ENCODE results near the gene CENPT. TPM values are rescaled to one million over a fixed set of nuclear protein-coding genes. Genes with fewer than 3 reads are reported as not detected.
"Not testable (repeated sequence)": the region's sequence is repeated elsewhere in the genome, so short reads cannot be mapped to it uniquely, and the experiment has no call there.

Gene CENPT
- total RNA-seq, 1 donor from 2014 or later, result 27.9 TPM

- intact Hi-C loops (cut with DNase I), result no loop called here
- peak; percentile 79 for DNase-seq (ENCODE audit: low spot score)
Measured at GRCh38 chr16:67857547-67858233, 10.2 kb upstream of the CENPT start.

GRCh38 chr16:67856927-67857546, 9.5 kb upstream of the CENPT start:
- intact Hi-C loops (cut with DNase I), result no loop called here
- DNase-seq (ENCODE audit: low spot score), result no peak

GRCh38 chr16:67855789-67856188, 8.3 kb upstream of the CENPT start:
- intact Hi-C loops (cut with DNase I), result no loop called here
- DNase-seq (ENCODE audit: low spot score), result no peak

- DNase-seq (ENCODE audit: low spot score), result no peak
- intact Hi-C loops (cut with DNase I), result no loop called here
Measured at GRCh38 chr16:67853670-67854069, 6.2 kb upstream of the CENPT start.

- intact Hi-C loops (cut with DNase I), result no loop called here
- DNase-seq (ENCODE audit: low spot score), result no peak
Measured at GRCh38 chr16:67848118-67848517, 625 bp upstream of the CENPT start.

GRCh38 chr16:67846320-67847063, 1.0 kb downstream of the CENPT start, which contains the start of gene NUTF2:
TSS of gene NUTF2 (plus strand) at chr16:67846933. CDS start at chr16:67865131, 18,198 bp downstream.
- peak; percentile 98 for DNase-seq (ENCODE audit: low spot score)
- intact Hi-C loops (cut with DNase I), result loop anchor here (2.0 kb wide), 1 partner anchor 16 kb away; no protein-coding TSS in a partner anchor

- intact Hi-C loops (cut with DNase I), result loop anchor here (2.0 kb wide), 1 partner anchor 17 kb away; no protein-coding TSS in a partner anchor
- DNase-seq (ENCODE audit: low spot score), result no peak
Measured at GRCh38 chr16:67846063-67846319, 1.5 kb downstream of the CENPT start.

- intact Hi-C loops (cut with DNase I), result loop anchor here (2.0 kb wide), 1 partner anchor 17 kb away; no protein-coding TSS in a partner anchor
- DNase-seq (ENCODE audit: low spot score), result no peak
Measured at GRCh38 chr16:67845291-67846062, 2.0 kb downstream of the CENPT start.

- intact Hi-C loops (cut with DNase I), result no loop called here
- no peak for DNase-seq (ENCODE audit: low spot score)
Measured at GRCh38 chr16:67844497-67844896, 3.0 kb downstream of the CENPT start.

- intact Hi-C loops (cut with DNase I), result loop anchor here (2.0 kb wide), 1 partner anchor 29 kb away; the partner anchor contains the start of gene EDC4
- no peak for DNase-seq (ENCODE audit: low spot score)
Measured at GRCh38 chr16:67843343-67843765, 4.1 kb downstream of the CENPT start.

- DNase-seq (ENCODE audit: low spot score), result no peak
- intact Hi-C loops (cut with DNase I), result loop anchor here (2.0 kb wide), 1 partner anchor 30 kb away; the partner anchor contains the start of gene EDC4
Measured at GRCh38 chr16:67842509-67843342, 4.8 kb downstream of the CENPT start.

- intact Hi-C loops (cut with DNase I), result loop anchor here (2.0 kb wide), 1 partner anchor 31 kb away; the partner anchor contains the start of gene EDC4
Measured at GRCh38 chr16:67841816-67842508, 5.5 kb downstream of the CENPT start, which contains the start of gene THAP11. TSS of gene THAP11 (plus strand) at chr16:67842320. CDS start at chr16:67842555, 235 bp downstream.

GRCh38 chr16:67841198-67841815, 6.2 kb downstream of the CENPT start:
- no peak for DNase-seq (ENCODE audit: low spot score)
- intact Hi-C loops (cut with DNase I), result no loop called here

More at GRCh38 chr16:67841816-67842508, 5.5 kb downstream of the CENPT start, which contains the start of gene THAP11:
- DNase-seq (ENCODE audit: low spot score), result peak; percentile 97

- intact Hi-C loops (cut with DNase I), result no loop called here
- no peak for DNase-seq (ENCODE audit: low spot score)
Measured at GRCh38 chr16:67837811-67838210, 9.7 kb downstream of the CENPT start.

GRCh38 chr16:67837190-67837589, 10.3 kb downstream of the CENPT start:
- intact Hi-C loops (cut with DNase I); DNase-seq (ENCODE audit: low spot score): not testable (repeated sequence)

- intact Hi-C loops (cut with DNase I), result loop anchor here (5.0 kb wide), 1 partner anchor 98 kb away; the partner anchor contains the start of gene CTRL
- no peak for DNase-seq (ENCODE audit: low spot score)
Measured at GRCh38 chr16:67834242-67834614, 13.3 kb downstream of the CENPT start.

Measured in cardiac septum (tissue), 1 donor.